Left ventricle myocardium inferior (tissue), 1 donor: ENCODE results near the gene CDH11. TPM values are rescaled to one million over a fixed set of nuclear protein-coding genes. Genes with fewer than 3 reads are reported as not detected.

ENCODE experiments used
- DNase-seq: peaks from one replicate; pipeline ENCODE4 v3.0.0-alpha.2; 2020
- H3K27ac ChIP-seq: fragments of 200-600 bp; replicated peaks from 2 replicates; pipeline ENCODE4 v1.8.0; 2021
- H3K27me3 ChIP-seq: fragments of 200-600 bp; 2 replicates; pipeline ENCODE4 v1.8.0; 2021; ENCODE audit warnings: low read depth
- H3K36me3 ChIP-seq: fragments of 200-600 bp; 2 replicates; pipeline ENCODE4 v1.8.0; 2021
- H3K4me1 ChIP-seq: fragments of 200-600 bp; 2 replicates; pipeline ENCODE4 v1.8.0; 2021
- H3K4me3 ChIP-seq: fragments of 200-600 bp; 2 replicates; pipeline ENCODE4 v1.8.0; 2021; ENCODE audit warnings: mild to moderate bottlenecking, moderate library complexity
- H3K9me3 ChIP-seq: fragments of 200-600 bp; replicated peaks from 2 replicates; pipeline ENCODE4 v1.8.0; 2021
- intact Hi-C: fragments of 100-400 bp; cut with micrococcal nuclease; formaldehyde crosslinking; loops from one replicate; pipeline ENCODE4 v1.11.0; 2022
- total RNA-seq: library from RNA; stranded (reverse); fragmentation: NEBNext Ultra II Directional; extraction: Animal tissue kit (Norgen Biotek cat#: 25700); gene quantifications from one replicate; pipeline ENCODE4 v1.2.1, GENCODE V29; 2021
- TF ChIP-seq, protein P1 (sequence below): fragments of 200-600 bp; IDR thresholded peaks from 2 replicates; pipeline ENCODE4 v1.8.0; 2021; ENCODE audit warnings: antibody characterized with exemption, mild to moderate bottlenecking, borderline replicate concordance
- donor health status: DM: no; HTN: yes; CAD: no; lungs with severe emphysema.

CDH11 gene
- total RNA-seq, 1 donor from 2014 or later: 20.9 TPM

DNA sequence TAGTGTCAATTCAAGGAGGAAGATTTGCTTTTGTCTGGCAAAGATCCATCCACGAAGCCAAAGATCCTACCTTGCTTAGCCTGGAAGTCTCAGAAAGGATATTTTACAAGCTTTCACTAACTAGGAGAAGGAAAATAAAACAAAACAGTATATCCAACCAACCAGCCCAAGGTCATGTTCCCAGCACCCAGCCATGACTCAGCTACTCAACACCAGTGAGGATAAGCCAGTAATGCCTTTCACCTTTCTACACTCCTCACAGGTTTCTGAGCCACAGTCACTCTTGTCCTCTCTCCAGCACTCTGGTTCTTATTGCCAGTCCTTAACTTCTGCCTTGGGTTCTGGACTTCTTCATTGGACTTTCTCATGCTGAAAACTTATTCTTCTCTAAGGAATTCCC is 116.2 kb downstream of the CDH11 start:
- DNase-seq: no peak
- Histone ChIP-seq H3K4me1 (peaks cover 4% of the 10 kb centered on the region), H3K27ac (no peak overlapping the region), H3K36me3 (no peaks in the 10 kb centered on the region), H3K9me3 (no peaks in the 10 kb centered on the region), H3K4me3 (no peak overlapping the region), H3K27me3 (no peaks in the 10 kb centered on the region)
- TF ChIP-seq, protein P1, sequence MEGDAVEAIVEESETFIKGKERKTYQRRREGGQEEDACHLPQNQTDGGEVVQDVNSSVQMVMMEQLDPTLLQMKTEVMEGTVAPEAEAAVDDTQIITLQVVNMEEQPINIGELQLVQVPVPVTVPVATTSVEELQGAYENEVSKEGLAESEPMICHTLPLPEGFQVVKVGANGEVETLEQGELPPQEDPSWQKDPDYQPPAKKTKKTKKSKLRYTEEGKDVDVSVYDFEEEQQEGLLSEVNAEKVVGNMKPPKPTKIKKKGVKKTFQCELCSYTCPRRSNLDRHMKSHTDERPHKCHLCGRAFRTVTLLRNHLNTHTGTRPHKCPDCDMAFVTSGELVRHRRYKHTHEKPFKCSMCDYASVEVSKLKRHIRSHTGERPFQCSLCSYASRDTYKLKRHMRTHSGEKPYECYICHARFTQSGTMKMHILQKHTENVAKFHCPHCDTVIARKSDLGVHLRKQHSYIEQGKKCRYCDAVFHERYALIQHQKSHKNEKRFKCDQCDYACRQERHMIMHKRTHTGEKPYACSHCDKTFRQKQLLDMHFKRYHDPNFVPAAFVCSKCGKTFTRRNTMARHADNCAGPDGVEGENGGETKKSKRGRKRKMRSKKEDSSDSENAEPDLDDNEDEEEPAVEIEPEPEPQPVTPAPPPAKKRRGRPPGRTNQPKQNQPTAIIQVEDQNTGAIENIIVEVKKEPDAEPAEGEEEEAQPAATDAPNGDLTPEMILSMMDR: no peak
- intact Hi-C loops: no loop called here

DNA sequence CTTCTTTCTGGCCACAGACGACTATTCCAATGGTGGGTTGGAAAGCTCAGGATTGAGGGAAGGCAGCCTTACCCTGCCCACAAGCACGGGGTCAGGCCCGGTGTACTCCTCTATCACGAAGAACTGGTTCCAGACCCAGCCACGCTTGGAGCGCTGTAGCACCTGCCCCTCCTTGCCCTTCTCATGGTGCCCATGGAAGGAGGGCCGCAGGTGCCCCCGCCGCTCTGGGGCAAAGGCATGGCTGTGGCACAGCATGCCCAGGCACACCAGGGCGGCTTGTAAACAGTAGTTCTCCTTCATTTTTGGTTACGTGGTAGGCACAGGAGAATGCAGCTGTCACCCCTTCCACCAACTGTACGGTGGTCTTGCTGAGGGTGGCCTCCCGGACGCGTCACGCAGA is 117.3 kb downstream of the CDH11 start:
- H3K27me3 ChIP-seq: no peaks in the 10 kb centered on the region

DNA sequence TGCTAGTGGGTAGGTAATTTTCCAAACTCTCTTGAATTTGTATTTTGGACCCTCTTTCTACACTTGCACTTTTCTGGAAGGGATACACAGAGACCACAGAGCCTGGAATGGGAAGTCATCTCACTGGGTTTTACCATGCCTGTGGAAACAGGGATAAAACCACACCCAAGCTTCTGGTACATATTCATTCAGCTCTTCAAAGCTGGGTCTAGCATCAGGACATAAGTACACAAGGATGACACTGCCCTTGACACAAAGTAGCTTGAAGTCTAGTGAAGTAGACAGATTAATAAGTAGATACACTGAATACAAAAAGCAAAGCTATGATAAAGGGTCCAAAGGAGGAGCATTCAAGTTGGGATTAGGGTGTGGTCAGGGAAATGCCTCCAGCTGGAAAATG is 118.2 kb downstream of the CDH11 start:
- TF ChIP-seq, protein P1: no peak
- intact Hi-C loops: no loop called here
- DNase-seq: no peak

More for the DNA sequence above, 117.3 kb downstream of the CDH11 start:
- no peaks in the 10 kb centered on the region for H3K36me3 ChIP-seq
- no peak overlapping the region for H3K27ac ChIP-seq
- DNase-seq: no peak
- intact Hi-C loops: no loop called here
- no peaks in the 10 kb centered on the region for H3K9me3 ChIP-seq
- peaks cover 4% of the 10 kb centered on the region for H3K4me1 ChIP-seq
- TF ChIP-seq, protein P1: no peak
- H3K4me3 ChIP-seq: no peak overlapping the region

DNA sequence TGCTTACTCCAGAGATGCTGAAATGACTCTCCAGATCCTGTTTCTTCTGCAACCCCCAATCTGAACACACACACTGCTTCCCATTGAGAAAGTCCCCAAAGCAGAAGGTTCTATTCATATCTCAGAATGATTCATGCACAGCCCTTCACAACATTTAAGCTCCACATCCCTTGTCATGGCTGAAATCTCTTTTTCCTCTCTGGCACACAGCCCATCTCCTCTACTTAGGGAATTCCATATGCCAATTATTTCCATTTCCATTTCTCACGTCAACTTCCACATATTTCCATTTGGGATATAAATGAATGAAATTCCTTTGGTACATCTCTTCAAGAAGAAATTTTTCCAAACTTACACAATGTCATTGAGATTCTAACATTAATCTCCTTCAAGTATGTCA is 119.6 kb downstream of the CDH11 start:
- no peaks in the 10 kb centered on the region for H3K9me3 ChIP-seq
- no peak overlapping the region for H3K27ac ChIP-seq
- TF ChIP-seq, protein P1: no peak
- H3K36me3 ChIP-seq: no peaks in the 10 kb centered on the region
- H3K4me3 ChIP-seq: no peak overlapping the region
- H3K27me3 ChIP-seq: no peaks in the 10 kb centered on the region
- intact Hi-C loops: no loop called here
- DNase-seq: no peak
- H3K4me1 ChIP-seq: peaks cover 4% of the 10 kb centered on the region

More for the DNA sequence above, 118.2 kb downstream of the CDH11 start:
- no peaks in the 10 kb centered on the region for H3K36me3 ChIP-seq
- no peak overlapping the region for H3K4me3 ChIP-seq
- no peaks in the 10 kb centered on the region for H3K9me3 ChIP-seq
- H3K4me1 ChIP-seq: peaks cover 4% of the 10 kb centered on the region
- no peaks in the 10 kb centered on the region for H3K27me3 ChIP-seq
- H3K27ac ChIP-seq: no peak overlapping the region

DNA sequence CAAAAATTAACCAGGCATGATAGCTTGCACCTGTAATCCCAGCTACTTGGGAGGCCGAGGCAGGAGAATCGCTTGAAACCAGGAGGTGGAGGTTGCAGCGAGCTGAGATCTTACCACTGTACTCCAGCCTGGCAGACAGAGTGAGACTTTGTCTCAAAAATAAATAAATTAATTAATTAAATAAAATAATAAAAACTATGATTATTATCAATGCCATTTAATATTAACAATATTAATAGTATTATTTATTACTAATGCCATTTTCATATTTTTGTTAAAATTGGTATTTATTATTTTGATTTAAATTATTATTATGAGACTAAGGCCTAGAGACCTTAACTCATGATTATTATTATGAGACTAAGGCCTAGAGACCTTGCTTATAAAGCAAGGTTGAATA is 121.2 kb downstream of the CDH11 start:
- no peak for DNase-seq
- Histone ChIP-seq H3K27me3 (no peaks in the 10 kb centered on the region), H3K27ac (no peak overlapping the region), H3K9me3 (no peaks in the 10 kb centered on the region), H3K4me3 (no peak overlapping the region), H3K4me1 (peaks cover 4% of the 10 kb centered on the region), H3K36me3 (no peaks in the 10 kb centered on the region)
- TF ChIP-seq, protein P1: no peak
- intact Hi-C loops: no loop called here

DNA sequence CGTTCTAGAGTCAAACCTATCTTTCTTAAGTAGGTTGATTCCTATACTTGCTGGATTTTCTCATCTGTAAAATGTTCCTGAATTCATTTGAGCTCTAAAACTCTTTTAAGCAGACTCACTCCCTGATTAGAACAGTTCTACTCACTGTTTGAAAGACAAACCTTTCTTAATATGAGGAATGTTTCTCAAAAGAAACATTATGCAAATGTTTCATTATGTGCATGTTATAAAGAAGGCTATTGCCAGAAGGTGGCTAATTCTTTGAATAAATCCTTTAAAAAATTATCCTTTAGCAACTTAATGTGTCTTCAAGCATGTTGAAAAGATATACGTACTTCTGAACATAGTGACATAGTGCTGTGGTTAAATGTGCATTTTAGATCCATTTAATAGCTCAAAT is 124.1 kb downstream of the CDH11 start:
- intact Hi-C loops: no loop called here
- H3K4me1 ChIP-seq: peaks cover 4% of the 10 kb centered on the region
- no peak overlapping the region for H3K4me3 ChIP-seq
- peaks cover 2% of the 10 kb centered on the region for H3K36me3 ChIP-seq
- H3K27me3 ChIP-seq: no peaks in the 10 kb centered on the region
- no peak overlapping the region for H3K27ac ChIP-seq
- no peak for DNase-seq
- no peaks in the 10 kb centered on the region for H3K9me3 ChIP-seq
- TF ChIP-seq, protein P1: no peak
